Stimulated activated naive B cell treated with anti-CD40 and anti-IgM and Interleukin-4, amounts not matched to agents 10 μg/mL and 1 μg/mL and 100 μg/mL, for 72 hours (primary cell): ENCODE measurements around the gene ZNF420.
"Not testable (repeated sequence)": the region's sequence is repeated elsewhere in the genome, so short reads cannot be mapped to it uniquely, and the experiment has no call there.

ENCODE experiments used
- ATAC-seq, 2 donors: fragments of 150-1000 bp; cut with Tn5 transposase; replicated peaks; 2 replicates each; pipeline ENCODE4 v1.10.0; 2021; ENCODE audit warnings: moderate library complexity in 1 of 2
- DNase-seq: peaks from one replicate; pipeline ENCODE4 v3.0.0; 2021
- H3K27ac Mint-ChIP-seq: one replicate; pipeline ENCODE4 v1.8.0; 2022; ENCODE audit warnings: mild to moderate bottlenecking, mixed read lengths
- H3K27me3 Mint-ChIP-seq, 2 donors: one replicate each; pipeline ENCODE4 v1.8.0; 2022; ENCODE audit warnings: mixed read lengths in 2 of 2
- H3K36me3 Mint-ChIP-seq, 2 donors: one replicate each; pipeline ENCODE4 v1.8.0; 2022; ENCODE audit warnings: mixed read lengths in 2 of 2, mild to moderate bottlenecking in 1 of 2
- H3K4me1 Mint-ChIP-seq, 2 donors: one replicate each; pipeline ENCODE4 v1.8.0; 2022; ENCODE audit warnings: mixed read lengths in 2 of 2, mild to moderate bottlenecking in 1 of 2
- H3K4me3 Mint-ChIP-seq, 2 donors: one replicate each; pipeline ENCODE4 v1.8.0; 2022; ENCODE audit warnings: mild to moderate bottlenecking in 2 of 2, mixed read lengths in 2 of 2, moderate library complexity in 1 of 2
- H3K9me3 Mint-ChIP-seq, 2 donors: one replicate each; pipeline ENCODE4 v1.8.0; 2022; ENCODE audit warnings: mixed read lengths in 2 of 2, mild to moderate bottlenecking in 1 of 2

ZNF420 gene

GRCh38 chr19:37077934-37078716 lies at the start of gene ZNF420:
Gene ZNF420 (plus strand): TSS chr19:37078433. CDS start chr19:37089119, 10,686 bp downstream.
- Mint-ChIP-seq H3K27ac (peak within 1 kb of the TSS; percentile 96), H3K4me1 (peaks cover 15 to 22% of the 10 kb centered on the region in 2 donors), H3K9me3 (peaks cover 8% of the 10 kb centered on the region in 2 donors), H3K27me3 (no peaks in the 10 kb centered on the region), H3K36me3 (peaks cover 19 to 33% of the 10 kb centered on the region in 2 donors), H3K4me3 (peak within 1 kb of the TSS; percentile 88 to 92)
- DNase-seq, result peak; percentile 96
- peak; percentile 96 to 97 for ATAC-seq

- ATAC-seq, result no peak
- H3K9me3 Mint-ChIP-seq, result peaks cover 14 to 15% of the 10 kb centered on the region in 2 donors
- no peak overlapping the region for H3K27ac Mint-ChIP-seq
- no peak overlapping the region for H3K4me3 Mint-ChIP-seq
- DNase-seq, result no peak
- no peaks in the 10 kb centered on the region for H3K27me3 Mint-ChIP-seq
- no peaks in the 10 kb centered on the region for H3K4me1 Mint-ChIP-seq
- peaks cover 2 to 4% of the 10 kb centered on the region in 2 donors for H3K36me3 Mint-ChIP-seq
Observed at GRCh38 chr19:37045140-37045539, 33.1 kb upstream of the ZNF420 start.

GRCh38 chr19:37055330-37055729 lies 22.9 kb upstream of the ZNF420 start:
- H3K4me3 Mint-ChIP-seq, result no peak overlapping the region
- peaks cover 41 to 49% of the 10 kb centered on the region in 2 donors for H3K36me3 Mint-ChIP-seq
- H3K4me1 Mint-ChIP-seq, result peaks cover 2 to 5% of the 10 kb centered on the region in 2 donors
- H3K9me3 Mint-ChIP-seq, result peaks cover 45 to 54% of the 10 kb centered on the region in 2 donors
- no peak overlapping the region for H3K27ac Mint-ChIP-seq
- ATAC-seq (no peak), DNase-seq (no peak)
- peaks cover 0 to 9% of the 10 kb centered on the region in 2 donors for H3K27me3 Mint-ChIP-seq

- H3K36me3 Mint-ChIP-seq, result peaks cover 43 to 51% of the 10 kb centered on the region in 2 donors
- H3K27me3 Mint-ChIP-seq, result peaks cover 0 to 9% of the 10 kb centered on the region in 2 donors
- DNase-seq (no peak), ATAC-seq (no peak)
- no peak overlapping the region for H3K4me3 Mint-ChIP-seq
- H3K9me3 Mint-ChIP-seq, result peaks cover 41 to 51% of the 10 kb centered on the region in 2 donors
- no peak overlapping the region for H3K27ac Mint-ChIP-seq
- peaks cover 2 to 5% of the 10 kb centered on the region in 2 donors for H3K4me1 Mint-ChIP-seq
Observed at GRCh38 chr19:37056776-37057175, 21.5 kb upstream of the ZNF420 start.

GRCh38 chr19:37059142-37059541 lies 19.1 kb upstream of the ZNF420 start:
- peaks cover 0 to 9% of the 10 kb centered on the region in 2 donors for H3K27me3 Mint-ChIP-seq
- peaks cover 34 to 48% of the 10 kb centered on the region in 2 donors for H3K9me3 Mint-ChIP-seq
- ATAC-seq (no peak), DNase-seq (no peak)
- H3K27ac Mint-ChIP-seq, result no peak overlapping the region
- H3K36me3 Mint-ChIP-seq, result peaks cover 37 to 47% of the 10 kb centered on the region in 2 donors
- H3K4me1 Mint-ChIP-seq, result peaks cover 2 to 5% of the 10 kb centered on the region in 2 donors
- H3K4me3 Mint-ChIP-seq, result no peak overlapping the region

GRCh38 chr19:37064886-37065285 lies 13.3 kb upstream of the ZNF420 start:
- not testable (repeated sequence) for H3K4me3 Mint-ChIP-seq, DNase-seq, ATAC-seq, H3K27me3 Mint-ChIP-seq, H3K4me1 Mint-ChIP-seq
- H3K9me3 Mint-ChIP-seq, result peaks cover 13 to 20% of the 10 kb centered on the region in 2 donors
- H3K27ac Mint-ChIP-seq, result peak overlapping the region; percentile 11
- peaks cover 12 to 25% of the 10 kb centered on the region in 2 donors for H3K36me3 Mint-ChIP-seq

GRCh38 chr19:37074111-37074510 lies 4.1 kb upstream of the ZNF420 start:
- Mint-ChIP-seq H3K9me3 (no peaks in the 10 kb centered on the region), H3K27ac (no peak overlapping the region), H3K27me3 (no peaks in the 10 kb centered on the region), H3K4me3 (no peak overlapping the region), H3K36me3 (peaks cover 0 to 6% of the 10 kb centered on the region in 2 donors), H3K4me1 (peaks cover 9 to 15% of the 10 kb centered on the region in 2 donors)
- no peak for ATAC-seq
- DNase-seq, result no peak

- ATAC-seq (no peak), DNase-seq (no peak)
- Mint-ChIP-seq H3K36me3 (peaks cover 0 to 6% of the 10 kb centered on the region in 2 donors), H3K27ac (no peak overlapping the region), H3K4me1 (peaks cover 15 to 22% of the 10 kb centered on the region in 2 donors), H3K4me3 (no peak overlapping the region), H3K9me3 (no peaks in the 10 kb centered on the region), H3K27me3 (no peaks in the 10 kb centered on the region)
Observed at GRCh38 chr19:37074819-37075362, 3.3 kb upstream of the ZNF420 start.

- DNase-seq, H3K27me3 Mint-ChIP-seq, ATAC-seq, H3K9me3 Mint-ChIP-seq: not testable (repeated sequence)
- Mint-ChIP-seq H3K27ac (peak overlapping the region; percentile 31), H3K4me3 (peak overlapping the region in 1 of 2 donors; percentile 6), H3K36me3 (peaks cover 6 to 20% of the 10 kb centered on the region in 2 donors), H3K4me1 (peaks cover 15 to 22% of the 10 kb centered on the region in 2 donors)
Observed at GRCh38 chr19:37076524-37076923, 1.7 kb upstream of the ZNF420 start.

- H3K4me1 Mint-ChIP-seq, result peaks cover 15 to 22% of the 10 kb centered on the region in 2 donors
- H3K27ac Mint-ChIP-seq, result peak overlapping the region; percentile 96
- ATAC-seq (peak in 1 of 2 donors; percentile 1), DNase-seq (no peak)
- H3K4me3 Mint-ChIP-seq, result peak overlapping the region; percentile 88 to 92
- peaks cover 14 to 28% of the 10 kb centered on the region in 2 donors for H3K36me3 Mint-ChIP-seq
- peaks cover 7 to 8% of the 10 kb centered on the region in 2 donors for H3K9me3 Mint-ChIP-seq
- H3K27me3 Mint-ChIP-seq, result no peaks in the 10 kb centered on the region
Observed at GRCh38 chr19:37077501-37077933, 716 bp upstream of the ZNF420 start.

- peaks cover 22 to 37% of the 10 kb centered on the region in 2 donors for H3K36me3 Mint-ChIP-seq
- H3K9me3 Mint-ChIP-seq, result peaks cover 8 to 10% of the 10 kb centered on the region in 2 donors
- peak overlapping the region; percentile 88 to 92 for H3K4me3 Mint-ChIP-seq
- peak overlapping the region; percentile 96 for H3K27ac Mint-ChIP-seq
- DNase-seq (no peak), ATAC-seq (no peak)
- H3K27me3 Mint-ChIP-seq, result no peaks in the 10 kb centered on the region
- H3K4me1 Mint-ChIP-seq, result peaks cover 15 to 22% of the 10 kb centered on the region in 2 donors
Observed at GRCh38 chr19:37078717-37079032, 442 bp downstream of the ZNF420 start.

GRCh38 chr19:37079238-37079637 lies 1.0 kb downstream of the ZNF420 start:
- DNase-seq, result no peak
- H3K36me3 Mint-ChIP-seq, result peaks cover 22 to 37% of the 10 kb centered on the region in 2 donors
- no peak for ATAC-seq
- no peaks in the 10 kb centered on the region for H3K27me3 Mint-ChIP-seq
- peaks cover 8 to 10% of the 10 kb centered on the region in 2 donors for H3K9me3 Mint-ChIP-seq
- H3K4me3 Mint-ChIP-seq, result peak overlapping the region; percentile 88 to 92
- peak overlapping the region; percentile 96 for H3K27ac Mint-ChIP-seq
- peaks cover 15 to 22% of the 10 kb centered on the region in 2 donors for H3K4me1 Mint-ChIP-seq

GRCh38 chr19:37082307-37082706 lies 4.1 kb downstream of the ZNF420 start:
- H3K9me3 Mint-ChIP-seq, result peaks cover 20 to 27% of the 10 kb centered on the region in 2 donors
- DNase-seq, result no peak
- peaks cover 17 to 22% of the 10 kb centered on the region in 2 donors for H3K4me1 Mint-ChIP-seq
- peaks cover 41 to 62% of the 10 kb centered on the region in 2 donors for H3K36me3 Mint-ChIP-seq
- ATAC-seq, result no peak
- H3K27ac Mint-ChIP-seq, result no peak overlapping the region
- H3K27me3 Mint-ChIP-seq, result no peaks in the 10 kb centered on the region
- H3K4me3 Mint-ChIP-seq, result no peak overlapping the region

- H3K27ac Mint-ChIP-seq, result no peak overlapping the region
- H3K27me3 Mint-ChIP-seq, result no peaks in the 10 kb centered on the region
- H3K9me3 Mint-ChIP-seq, result peaks cover 24 to 32% of the 10 kb centered on the region in 2 donors
- no peak for ATAC-seq
- peaks cover 65 to 78% of the 10 kb centered on the region in 2 donors for H3K36me3 Mint-ChIP-seq
- peaks cover 0 to 2% of the 10 kb centered on the region in 2 donors for H3K4me1 Mint-ChIP-seq
- DNase-seq, result no peak
- H3K4me3 Mint-ChIP-seq, result no peak overlapping the region
Observed at GRCh38 chr19:37087110-37087509, 8.9 kb downstream of the ZNF420 start.
